Measurements from ENCODE around the gene NRG3.

DNA sequence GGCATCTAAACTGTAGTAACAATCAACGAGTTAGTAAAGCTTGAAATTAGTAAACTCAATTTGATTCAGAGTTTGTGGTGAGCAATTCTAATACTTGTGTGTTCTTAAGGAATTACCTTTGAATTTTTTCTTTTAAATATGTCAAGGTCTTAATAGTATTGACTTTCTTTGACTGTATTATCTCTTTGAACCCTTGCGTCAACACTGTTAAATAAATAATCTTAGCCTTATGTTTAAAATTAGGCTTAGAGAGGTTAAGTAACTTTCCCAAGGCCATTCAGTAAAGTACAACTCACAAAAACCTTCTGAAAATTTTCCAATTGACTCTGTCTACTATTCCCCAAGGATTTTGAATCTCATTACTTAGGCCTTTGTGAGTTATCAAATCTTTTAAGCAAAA is 716.4 kb downstream of the NRG3 start:
- TF ChIP-seq POLR2AphosphoS5 (IDR thresholded peaks at IDR 0.05), result no peak
- TF ChIP-seq, protein P1, sequence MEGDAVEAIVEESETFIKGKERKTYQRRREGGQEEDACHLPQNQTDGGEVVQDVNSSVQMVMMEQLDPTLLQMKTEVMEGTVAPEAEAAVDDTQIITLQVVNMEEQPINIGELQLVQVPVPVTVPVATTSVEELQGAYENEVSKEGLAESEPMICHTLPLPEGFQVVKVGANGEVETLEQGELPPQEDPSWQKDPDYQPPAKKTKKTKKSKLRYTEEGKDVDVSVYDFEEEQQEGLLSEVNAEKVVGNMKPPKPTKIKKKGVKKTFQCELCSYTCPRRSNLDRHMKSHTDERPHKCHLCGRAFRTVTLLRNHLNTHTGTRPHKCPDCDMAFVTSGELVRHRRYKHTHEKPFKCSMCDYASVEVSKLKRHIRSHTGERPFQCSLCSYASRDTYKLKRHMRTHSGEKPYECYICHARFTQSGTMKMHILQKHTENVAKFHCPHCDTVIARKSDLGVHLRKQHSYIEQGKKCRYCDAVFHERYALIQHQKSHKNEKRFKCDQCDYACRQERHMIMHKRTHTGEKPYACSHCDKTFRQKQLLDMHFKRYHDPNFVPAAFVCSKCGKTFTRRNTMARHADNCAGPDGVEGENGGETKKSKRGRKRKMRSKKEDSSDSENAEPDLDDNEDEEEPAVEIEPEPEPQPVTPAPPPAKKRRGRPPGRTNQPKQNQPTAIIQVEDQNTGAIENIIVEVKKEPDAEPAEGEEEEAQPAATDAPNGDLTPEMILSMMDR (IDR thresholded peaks at IDR 0.05), result no peak
- TF ChIP-seq POLR2A (IDR thresholded peaks at IDR 0.05), result no peak

Measured in upper lobe of left lung (tissue), 4 donors.